HG03064 (cell line): Measurements from ENCODE around the gene FAM117A.
"Not testable (repeated sequence)": the region's sequence is repeated elsewhere in the genome, so short reads cannot be mapped to it uniquely, and the experiment has no call there.

Source experiments
- ATAC-seq: cut with Tn5 transposase; IDR thresholded peaks from one replicate; pipeline ENCODE4 v1.9.1; 2021; ENCODE audit warnings: low read depth; ENCODE audit not compliant: unreplicated experiment

Gene FAM117A

DNA sequence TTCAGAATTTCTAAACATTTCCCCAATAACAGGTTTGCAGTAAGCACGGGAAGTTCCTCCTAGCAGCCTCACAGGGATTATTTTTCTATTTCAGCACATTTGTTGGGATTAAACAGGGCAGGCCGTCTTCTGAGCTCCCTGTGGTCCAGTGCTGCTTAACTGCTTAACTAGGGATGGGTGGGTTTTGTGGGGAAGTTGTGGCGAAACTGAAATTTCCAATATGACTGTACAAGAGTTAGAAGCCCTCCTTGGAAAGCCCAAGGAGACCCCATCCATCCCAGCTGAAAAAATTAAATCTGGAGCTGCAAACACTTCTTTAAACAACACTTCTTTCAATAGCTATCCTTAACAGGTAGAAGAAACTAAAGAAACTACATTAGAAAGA lies 22.2 kb downstream of the FAM117A start:
- no peak for ATAC-seq

DNA sequence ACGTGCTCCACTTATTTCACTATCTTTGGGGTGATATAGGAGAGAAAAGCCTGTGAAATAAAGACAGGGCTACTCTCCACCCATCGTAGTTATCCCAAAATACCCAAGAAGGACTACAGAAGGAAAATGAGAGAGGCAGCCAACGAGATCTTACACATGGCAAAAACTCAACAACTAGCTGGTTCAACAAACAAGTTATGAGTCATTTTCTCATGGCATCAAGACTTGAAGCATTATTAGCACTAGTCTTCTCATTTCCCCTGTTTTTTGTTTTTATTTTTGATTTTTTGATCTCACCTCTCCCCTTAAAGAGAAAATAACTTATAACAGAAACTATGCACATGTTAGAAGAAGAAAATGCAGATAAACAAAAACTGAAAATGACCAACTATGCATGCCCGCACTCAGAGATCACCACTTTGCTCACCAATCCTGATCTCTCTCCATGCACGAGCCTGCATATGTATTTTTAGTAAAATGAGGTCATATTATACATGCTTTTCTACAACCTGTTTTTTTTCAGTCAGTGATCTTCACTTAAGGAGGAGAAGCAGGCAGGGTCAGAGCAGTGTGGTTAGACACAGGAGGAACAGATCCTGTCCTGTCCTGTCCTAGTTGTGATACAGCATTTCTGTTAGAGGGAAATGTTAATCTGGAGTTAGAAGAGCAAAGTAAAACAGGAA lies 22.8 kb downstream of the FAM117A start:
- no peak for ATAC-seq

DNA sequence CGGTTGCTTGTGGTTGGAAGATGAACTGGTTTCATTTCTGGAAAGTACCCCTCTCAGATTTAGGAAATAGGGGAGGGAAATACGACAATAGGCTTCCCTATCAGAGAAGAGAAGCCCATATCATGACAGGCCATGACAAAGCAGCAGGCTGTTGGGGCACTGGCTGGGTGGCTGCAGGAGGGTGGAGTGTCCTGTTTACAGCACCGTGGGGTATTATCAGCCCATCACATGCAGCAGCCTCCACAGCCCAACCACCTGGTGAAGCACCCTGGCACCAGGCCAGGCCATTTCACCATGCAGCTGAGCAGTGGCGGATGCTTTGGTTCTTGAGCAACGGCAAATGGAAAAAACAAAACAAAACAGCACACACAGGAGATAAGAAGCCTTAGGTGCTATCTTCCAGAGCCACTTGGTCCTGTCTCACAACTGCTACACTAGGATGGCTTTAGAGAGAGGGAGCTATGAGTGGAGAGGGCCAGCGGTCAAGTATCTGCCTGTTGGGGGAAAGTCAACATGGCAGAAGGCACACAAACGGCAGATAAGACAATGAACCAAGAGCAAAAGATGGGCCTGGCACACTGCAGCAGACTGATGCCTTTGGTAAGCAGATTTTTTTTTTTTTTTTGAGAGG lies 24.2 kb downstream of the FAM117A start:
- ATAC-seq, result no peak

GRCh38 chr17:49738456-49739163 lies 25.3 kb downstream of the FAM117A start:
- no peak for ATAC-seq

DNA sequence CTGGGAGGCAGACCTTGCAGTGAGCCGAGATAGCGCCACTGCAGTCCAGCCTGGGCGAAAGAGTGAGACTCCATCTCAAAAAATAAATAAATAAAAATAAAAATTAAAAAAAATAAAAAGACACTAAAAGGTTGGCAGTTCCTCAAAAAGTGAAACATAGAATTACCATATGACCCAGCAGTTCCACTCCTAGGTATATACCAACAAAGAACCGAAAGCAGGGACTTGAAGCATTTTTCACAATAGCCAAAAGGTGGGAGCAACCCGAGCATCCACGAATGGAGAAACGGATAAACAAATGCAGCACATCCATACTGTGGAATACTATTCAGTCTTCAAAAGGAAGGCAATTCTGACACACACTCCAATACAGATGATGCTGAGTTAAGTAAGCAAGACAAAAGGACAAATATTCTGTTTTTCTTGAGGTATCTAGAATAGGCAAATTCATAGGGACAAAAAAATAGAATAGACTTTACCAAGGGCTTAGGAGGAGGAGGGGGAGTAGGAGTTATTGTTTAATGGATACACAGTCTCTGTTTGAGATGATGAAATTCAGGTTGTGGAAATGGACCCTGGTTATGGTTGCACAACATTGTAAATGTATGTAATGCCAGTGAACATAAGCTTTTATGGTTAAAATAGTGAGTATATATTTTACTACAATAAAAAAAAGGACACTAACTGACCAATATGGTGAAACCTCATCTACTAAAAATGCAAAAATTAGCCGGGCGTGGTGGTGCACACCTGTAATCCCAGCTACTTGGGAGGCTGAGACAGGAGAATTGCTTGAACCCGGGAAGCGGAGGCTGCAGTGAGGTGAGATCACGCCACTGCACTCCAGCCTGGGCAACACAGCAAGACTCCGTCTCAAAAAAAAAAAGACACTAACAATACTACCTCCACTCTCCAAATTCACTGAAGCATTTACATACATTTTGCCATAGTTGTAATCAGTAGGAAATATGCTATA lies 29.1 kb downstream of the FAM117A start:
- no peak for ATAC-seq

GRCh38 chr17:49731435-49731831 lies 32.5 kb downstream of the FAM117A start:
- no peak for ATAC-seq

GRCh38 chr17:49730785-49731434 lies 33.0 kb downstream of the FAM117A start:
- no peak for ATAC-seq

DNA sequence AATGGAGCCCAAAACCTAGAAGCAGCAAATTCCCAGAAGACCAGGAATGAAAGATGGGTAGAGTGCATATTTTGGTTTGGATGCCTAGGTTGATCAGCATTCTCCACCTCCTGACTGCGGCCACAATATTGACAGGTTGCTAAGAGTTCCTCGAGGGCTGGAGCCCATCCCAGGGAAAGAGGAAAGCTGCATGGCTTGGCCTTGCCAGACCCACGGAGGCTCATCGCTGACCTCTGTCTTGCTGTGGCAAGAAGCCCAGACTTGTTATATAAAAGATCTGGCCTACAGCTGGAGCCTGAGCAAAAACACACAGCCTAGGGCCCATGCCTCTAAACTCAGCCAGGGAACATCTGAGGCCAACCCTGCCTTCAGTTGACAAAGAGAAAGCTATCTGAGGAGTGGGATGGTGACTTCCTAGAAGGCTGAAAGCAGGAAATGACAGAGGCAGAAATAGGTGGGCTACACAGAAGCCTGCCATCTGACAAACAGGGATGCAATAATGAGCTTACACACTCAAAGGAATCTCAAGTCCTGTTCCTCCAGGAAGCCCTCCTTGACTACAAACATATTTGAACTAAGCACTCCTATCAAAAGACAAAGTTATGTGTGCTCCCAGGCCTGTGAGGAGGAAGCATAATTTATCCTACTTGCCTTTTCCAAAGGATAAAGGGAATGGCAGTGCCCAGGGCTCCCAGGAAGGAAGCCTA lies 33.7 kb downstream of the FAM117A start:
- ATAC-seq, result no peak

- no peak for ATAC-seq
Observed at GRCh38 chr17:49729069-49729468, 34.9 kb downstream of the FAM117A start.

GRCh38 chr17:49728425-49728824 lies 35.5 kb downstream of the FAM117A start:
- no peak for ATAC-seq

- no peak for ATAC-seq
Observed at GRCh38 chr17:49727380-49727779, 36.6 kb downstream of the FAM117A start.

DNA sequence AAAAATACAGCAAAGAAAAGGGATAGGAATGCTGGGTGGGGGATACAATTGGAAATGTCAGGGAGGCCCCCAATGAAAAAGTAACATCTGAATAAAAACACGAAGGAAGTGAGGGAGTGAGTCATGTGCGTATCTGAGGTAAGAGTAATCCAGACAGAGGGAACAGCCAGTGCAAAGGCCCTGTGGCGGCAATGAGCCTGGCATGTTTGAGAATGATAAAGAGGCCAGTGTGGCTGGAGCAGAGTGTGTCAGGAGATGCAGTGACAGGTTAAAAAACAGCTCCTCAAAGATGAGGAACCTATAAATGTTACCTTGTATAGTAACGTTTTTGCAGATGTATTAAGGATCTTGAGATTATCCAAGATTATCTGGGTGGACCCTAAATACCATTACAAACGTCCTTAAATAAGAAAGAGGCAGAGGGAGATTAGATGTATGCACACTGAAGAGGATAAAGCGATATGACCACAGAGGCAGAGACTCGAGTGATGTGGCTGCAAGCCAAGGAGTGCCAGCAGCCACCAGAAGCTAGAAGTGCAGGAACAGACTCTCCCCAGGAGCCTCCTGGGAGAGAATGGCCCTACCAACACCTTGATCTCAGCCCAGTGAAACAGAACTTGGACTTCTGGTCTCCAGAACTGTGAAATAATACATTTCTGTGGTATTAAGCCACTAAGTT lies 38.3 kb downstream of the FAM117A start:
- ATAC-seq, result no peak

GRCh38 chr17:49724552-49724951 lies 39.4 kb downstream of the FAM117A start:
- ATAC-seq, result not testable (repeated sequence)

- ATAC-seq, result no peak
Observed at GRCh38 chr17:49723423-49723822, 40.5 kb downstream of the FAM117A start.

DNA sequence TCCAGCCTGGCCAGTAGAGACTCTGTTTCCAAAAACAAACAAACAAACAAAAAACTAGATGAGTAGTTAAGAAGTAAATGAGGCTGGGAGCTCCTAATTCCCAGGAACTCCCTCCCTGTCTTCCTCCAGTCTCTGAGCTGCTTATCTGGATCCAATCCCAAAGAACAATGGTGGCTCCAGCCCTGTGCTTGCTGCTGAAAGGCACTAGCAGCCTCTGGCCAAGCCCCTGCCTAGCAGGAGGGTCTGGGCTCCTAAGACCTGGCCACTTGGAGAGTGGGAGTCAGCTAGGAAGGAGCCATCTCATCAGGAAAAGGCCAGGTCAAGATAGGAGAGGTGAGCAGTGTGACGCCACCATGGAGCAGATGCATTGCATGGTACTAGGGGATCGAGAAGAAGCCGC lies 41.9 kb downstream of the FAM117A start:
- ATAC-seq, result no peak

- no peak for ATAC-seq
Observed at GRCh38 chr17:49717371-49717861, 46.5 kb downstream of the FAM117A start.

DNA sequence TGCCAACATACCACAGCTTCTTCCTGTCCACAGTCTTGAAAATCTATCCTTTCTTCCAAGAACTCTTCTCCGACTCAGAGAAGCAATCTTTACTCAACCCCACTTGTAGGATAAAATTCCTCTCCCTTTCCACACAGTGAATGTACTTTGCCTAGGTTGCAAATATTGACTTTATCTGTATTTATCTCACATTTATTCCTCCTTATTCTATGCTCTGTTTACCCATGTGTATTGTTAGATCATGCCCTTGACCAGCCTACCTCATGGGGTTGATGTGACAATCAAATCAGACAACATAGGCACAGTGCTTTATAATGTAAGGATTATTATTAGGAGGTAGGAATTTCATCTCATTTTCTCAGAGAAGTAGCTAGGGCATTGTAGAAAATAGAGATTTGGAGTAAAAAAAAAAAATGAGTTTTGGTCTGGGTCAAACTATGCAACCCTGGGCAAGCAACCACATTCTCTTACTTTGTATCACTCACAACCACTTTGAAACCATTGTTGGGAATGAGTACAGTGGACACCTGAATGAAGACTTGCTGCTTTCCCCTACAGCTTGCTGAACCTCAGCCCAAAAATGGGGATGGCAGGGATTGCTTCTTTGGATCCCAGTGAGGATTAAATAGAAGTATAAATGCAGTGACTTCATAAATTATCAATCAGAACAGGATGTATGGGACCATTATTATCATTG lies 47.1 kb downstream of the FAM117A start:
- no peak for ATAC-seq

- no peak for ATAC-seq
Observed at GRCh38 chr17:49715717-49716279, 48.1 kb downstream of the FAM117A start.
